Esophagus muscularis mucosa (tissue), 4 donors: Measurements from ENCODE around the gene ETFBKMT.

Experiments used
- EP300 ChIP-seq: sonication (generic); formaldehyde crosslinking; IDR thresholded peaks from one replicate; pipeline ENCODE4 v1.6.1; 2017; ENCODE audit warnings: antibody characterized with exemption
- POLR2A ChIP-seq: fragments of 450-650 bp; IDR thresholded peaks from one replicate; pipeline ENCODE4 v1.6.1; 2017; ENCODE audit warnings: antibody characterized with exemption, moderate library complexity, mild to moderate bottlenecking, low read depth
- POLR2AphosphoS5 ChIP-seq, 2 donors: sonication (generic); formaldehyde crosslinking; IDR thresholded peaks; one replicate each; pipeline ENCODE4 v1.6.1; 2017; ENCODE audit warnings: antibody characterized with exemption in 2 of 2
- TF ChIP-seq, protein P1 (sequence below), 3 experiments: fragments of 200-600 bp in 2 of 3; fragments of 450-650 bp in 1 of 3; sonication (generic) in 2 of 3; IDR thresholded peaks; one replicate each; pipeline ENCODE4 v1.5.1; 2017 to 2019; ENCODE audit warnings: antibody characterized with exemption in 3 of 3, mild to moderate bottlenecking in 2 of 3, moderate library complexity in 1 of 3

DNA sequence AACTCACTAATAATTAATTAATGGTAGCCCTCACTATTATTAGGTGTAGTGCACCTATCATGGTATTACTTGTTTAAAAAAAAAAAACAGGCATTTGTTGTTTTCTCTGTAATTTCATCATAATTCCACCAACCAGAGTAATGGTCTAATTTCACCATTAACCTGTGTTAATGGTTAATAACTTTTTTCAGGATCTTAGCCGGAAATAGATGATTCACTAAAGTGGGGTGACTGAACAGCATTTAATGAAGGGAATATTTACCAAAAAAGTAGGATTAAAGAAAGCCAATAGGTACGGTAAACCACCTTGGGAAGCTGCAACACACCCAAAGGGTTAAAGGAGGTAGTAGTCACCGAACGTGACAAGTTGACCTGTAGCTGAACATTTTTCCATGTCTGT is 13.0 kb downstream of the ETFBKMT start:
- TF ChIP-seq, protein P1, sequence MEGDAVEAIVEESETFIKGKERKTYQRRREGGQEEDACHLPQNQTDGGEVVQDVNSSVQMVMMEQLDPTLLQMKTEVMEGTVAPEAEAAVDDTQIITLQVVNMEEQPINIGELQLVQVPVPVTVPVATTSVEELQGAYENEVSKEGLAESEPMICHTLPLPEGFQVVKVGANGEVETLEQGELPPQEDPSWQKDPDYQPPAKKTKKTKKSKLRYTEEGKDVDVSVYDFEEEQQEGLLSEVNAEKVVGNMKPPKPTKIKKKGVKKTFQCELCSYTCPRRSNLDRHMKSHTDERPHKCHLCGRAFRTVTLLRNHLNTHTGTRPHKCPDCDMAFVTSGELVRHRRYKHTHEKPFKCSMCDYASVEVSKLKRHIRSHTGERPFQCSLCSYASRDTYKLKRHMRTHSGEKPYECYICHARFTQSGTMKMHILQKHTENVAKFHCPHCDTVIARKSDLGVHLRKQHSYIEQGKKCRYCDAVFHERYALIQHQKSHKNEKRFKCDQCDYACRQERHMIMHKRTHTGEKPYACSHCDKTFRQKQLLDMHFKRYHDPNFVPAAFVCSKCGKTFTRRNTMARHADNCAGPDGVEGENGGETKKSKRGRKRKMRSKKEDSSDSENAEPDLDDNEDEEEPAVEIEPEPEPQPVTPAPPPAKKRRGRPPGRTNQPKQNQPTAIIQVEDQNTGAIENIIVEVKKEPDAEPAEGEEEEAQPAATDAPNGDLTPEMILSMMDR (IDR thresholded peaks at IDR 0.05), result no peak
- TF ChIP-seq POLR2AphosphoS5 (IDR thresholded peaks at IDR 0.05) (no peak), POLR2A (no peak), EP300 (no peak)
